HepG2 (cell line): ENCODE results near the gene DNM1L. TPM values are rescaled to one million over a fixed set of nuclear protein-coding genes. Genes with fewer than 3 reads are reported as not detected.
A peak's percentile ranks its signal among the peaks of the same experiment; 100 is the strongest.

ENCODE experiments used
- ATF7-NPFF ChIP-seq: sonication (generic); formaldehyde crosslinking; IDR thresholded peaks from 2 replicates; pipeline ENCODE4 v1.8.1; 2023; ENCODE audit warnings: mild to moderate bottlenecking, low read depth, missing genetic modification reagents, moderate library complexity
- CC2D1A ChIP-seq: sonication (generic); formaldehyde crosslinking; IDR thresholded peaks from 2 replicates; pipeline ENCODE4 v1.8.1; 2023; ENCODE audit warnings: mild to moderate bottlenecking, missing genetic modification reagents
- FOXP4 ChIP-seq: sonication (generic); formaldehyde crosslinking; IDR thresholded peaks from 2 replicates; pipeline ENCODE4 v1.4.0; 2020; ENCODE audit warnings: missing genetic modification reagents
- HDAC1 ChIP-seq: sonication (generic); formaldehyde crosslinking; IDR thresholded peaks from 2 replicates; pipeline ENCODE4 v1.5.1; 2020; ENCODE audit warnings: mild to moderate bottlenecking, missing genetic modification reagents
- HHEX ChIP-seq: IDR thresholded peaks from 2 replicates; pipeline ENCODE4 v1.6.1; 2016; ENCODE audit warnings: control low read depth
- HMG20B ChIP-seq: conservative IDR thresholded peaks from 2 replicates; pipeline ENCODE4 v1.6.1; 2016; ENCODE audit warnings: missing genetic modification reagents, missing compliant biosample characterization
- JUND ChIP-seq: sonication (generic); formaldehyde crosslinking; IDR thresholded peaks from 2 replicates; pipeline ENCODE4 v1.8.0; 2022; ENCODE audit warnings: mild to moderate bottlenecking, missing genetic modification reagents
- MEF2D ChIP-seq: sonication (generic); formaldehyde crosslinking; IDR thresholded peaks from 2 replicates; pipeline ENCODE4 v1.5.1; 2020; ENCODE audit warnings: mild to moderate bottlenecking, missing genetic modification reagents
- MEIS1 ChIP-seq: sonication (generic); formaldehyde crosslinking; IDR thresholded peaks from 2 replicates; pipeline ENCODE4 v1.9.0; 2021; ENCODE audit warnings: mild to moderate bottlenecking, missing genetic modification reagents, moderate library complexity, borderline replicate concordance
- MYPOP ChIP-seq: sonication (generic); formaldehyde crosslinking; IDR thresholded peaks from 2 replicates; pipeline ENCODE4 v1.8.1; 2023; ENCODE audit warnings: mild to moderate bottlenecking, moderate library complexity, missing genetic modification reagents
- NKX3-1 ChIP-seq: sonication (generic); formaldehyde crosslinking; IDR thresholded peaks from 2 replicates; pipeline ENCODE4 v1.5.0; 2020; ENCODE audit warnings: missing genetic modification reagents
- PPARG ChIP-seq: conservative IDR thresholded peaks from 2 replicates; pipeline ENCODE4 v1.6.1; 2016; ENCODE audit warnings: missing biosample characterization, missing genetic modification reagents
- SSRP1 ChIP-seq: IDR thresholded peaks from 2 replicates; pipeline ENCODE4 v1.6.1; 2016; ENCODE audit warnings: control low read depth
- TGIF2 ChIP-seq: IDR thresholded peaks from 2 replicates; pipeline ENCODE4 v1.6.1; 2016; ENCODE audit warnings: control low read depth, missing compliant biosample characterization
- ZBTB25 ChIP-seq: IDR thresholded peaks from 2 replicates; pipeline ENCODE4 v1.6.1; 2018; ENCODE audit warnings: missing genetic modification reagents
- ZNF251 ChIP-seq: sonication (generic); formaldehyde crosslinking; IDR thresholded peaks from 2 replicates; pipeline ENCODE4 v1.9.0; 2021; ENCODE audit warnings: mild to moderate bottlenecking, missing genetic modification reagents
- ZNF362 ChIP-seq: sonication (generic); formaldehyde crosslinking; IDR thresholded peaks from 2 replicates; pipeline ENCODE4 v1.4.0; 2020; ENCODE audit warnings: missing genetic modification reagents, mild to moderate bottlenecking, borderline replicate concordance
- ZNF564 ChIP-seq: sonication (generic); formaldehyde crosslinking; IDR thresholded peaks from 2 replicates; pipeline ENCODE4 v1.8.1; 2023; ENCODE audit warnings: mild to moderate bottlenecking, missing genetic modification reagents
- ZNF616 ChIP-seq: sonication (generic); formaldehyde crosslinking; IDR thresholded peaks from 2 replicates; pipeline ENCODE4 v1.5.0; 2020; ENCODE audit warnings: low read depth, mild to moderate bottlenecking, missing genetic modification reagents
- ZNF749 ChIP-seq: sonication (generic); formaldehyde crosslinking; IDR thresholded peaks from 2 replicates; pipeline ENCODE4 v1.8.0; 2022; ENCODE audit warnings: mild to moderate bottlenecking, missing genetic modification reagents, moderate library complexity, borderline replicate concordance
- ZNF773 ChIP-seq: sonication (generic); formaldehyde crosslinking; IDR thresholded peaks from 2 replicates; pipeline ENCODE4 v1.4.0; 2020; ENCODE audit warnings: missing genetic modification reagents, borderline replicate concordance
- ZNF776 ChIP-seq: sonication (generic); formaldehyde crosslinking; IDR thresholded peaks from 2 replicates; pipeline ENCODE4 v1.4.0; 2020; ENCODE audit warnings: mild to moderate bottlenecking, missing genetic modification reagents
- ZSCAN20 ChIP-seq: sonication (generic); formaldehyde crosslinking; IDR thresholded peaks from 2 replicates; pipeline ENCODE4 v1.4.0; 2020; ENCODE audit warnings: missing genetic modification reagents, mild to moderate bottlenecking, borderline replicate concordance
- polyA plus RNA-seq, 8 experiments: library from polyadenylated mRNA; depleted of rRNA in 3 of 8; stranded (reverse) in 7 of 8; unstranded in 1 of 8; fragments of >200 nt; fragmentation: Illumina TruSeq in 4 of 8; extraction: Trizol in 4 of 8; gene quantifications; 2 replicates each; pipeline versions ENCODE4 v1.2.1 to v1.2.3, GENCODE V29; 2011 to 2016; ENCODE audit warnings: low read depth in 4 of 8, missing spikeins in 1 of 8, mixed read lengths in 1 of 8; ENCODE audit not compliant: insufficient read depth in 1 of 8
- total RNA-seq, 5 experiments: library from RNA; depleted of rRNA; stranded (reverse); fragments of >200 nt; fragmentation: Illumina TruSeq; extraction: Trizol; gene quantifications; 2 replicates each; pipeline ENCODE4 v1.2.3, GENCODE V29; 2016; ENCODE audit warnings: low read depth in 1 of 5

DNM1L gene
- total and polyA plus RNA-seq, 2 of the 13 experiments (the other 11 are each of a cell fraction or from before 2014, with no cell fraction given) = 35.9 to 65.8 TPM

GRCh38 chr12:32679091-32679919 is at the start of gene DNM1L (continued):
- TF ChIP-seq ATF7-NPFF (CRISPR knock-in tag) (0 out of 2 replicates have a peak, but pooled peaks have one; percentile 29), JUND (CRISPR knock-in tag) (no peak), ZNF362 (peak; percentile 54; the same call in 1 of the 2 replicates), MEIS1 (CRISPR knock-in tag) (peak; percentile 80), TGIF2 (CRISPR knock-in tag) (peak; percentile 22; the same call in 1 of the 2 replicates), HMG20B (0 out of 2 replicates have a peak, but pooled peaks have one; percentile 30), ZNF776 (CRISPR knock-in tag) (peak; percentile 61; the same call in 1 of the 2 replicates), MYPOP (CRISPR knock-in tag) (peak; percentile 71), FOXP4 (CRISPR knock-in tag) (peak; percentile 51; the same call in 1 of the 2 replicates), NKX3-1 (CRISPR knock-in tag) (peak; percentile 72; the same call in 1 of the 2 replicates), MEF2D (0 out of 2 replicates have a peak, but pooled peaks have one; percentile 26), PPARG (CRISPR knock-in tag) (no peak), ZBTB25 (CRISPR knock-in tag) (peak; percentile 86; the same call in 1 of the 2 replicates), SSRP1 (CRISPR knock-in tag) (peak; percentile 56; the same call in 1 of the 2 replicates), ZNF251 (no peak), ZNF749 (CRISPR knock-in tag) (0 out of 2 replicates have a peak, but pooled peaks have one; percentile 50), HHEX (CRISPR knock-in tag) (no peak), HDAC1 (CRISPR knock-in tag) (peak; percentile 85), CC2D1A (CRISPR knock-in tag) (no peak), ZNF773 (0 out of 2 replicates have a peak, but pooled peaks have one; percentile 41), ZSCAN20 (CRISPR knock-in tag) (peak; percentile 80; the same call in 1 of the 2 replicates), ZNF564 (peak; percentile 90), ZNF616 (CRISPR knock-in tag) (peak; percentile 36; the same call in 1 of the 2 replicates)
